Cardiac muscle cell (in vitro differentiated cells and primary cell): Measurements from ENCODE around the gene PDZD2. TPM values are rescaled to one million over a fixed set of nuclear protein-coding genes. Genes with fewer than 3 reads are reported as not detected.

Source experiments
- DNase-seq, 2 donors: peaks; one replicate each; pipeline versions ENCODE4 v3.0.0 to v3.0.0-alpha.2; 2010 to 2017; ENCODE audit warnings: low read depth in 1 of 2, low spot score in 1 of 2
- H3K27ac ChIP-seq: fragments of 200-600 bp; sonication (generic); 2 replicates; pipeline ENCODE4 v1.5.1; 2016
- H3K27me3 ChIP-seq: fragments of 200-600 bp; sonication (generic); 2 replicates; pipeline ENCODE4 v1.6.0; 2016; ENCODE audit warnings: control low read depth
- H3K36me3 ChIP-seq: fragments of 200-600 bp; sonication (generic); 2 replicates; pipeline ENCODE4 v1.5.1; 2016; ENCODE audit warnings: control low read depth
- H3K4me1 ChIP-seq: fragments of 200-600 bp; sonication (generic); 2 replicates; pipeline ENCODE4 v1.8.1; 2017; ENCODE audit warnings: low read depth, mild to moderate bottlenecking, mixed run types
- H3K4me3 ChIP-seq: fragments of 200-600 bp; sonication (generic); 2 replicates; pipeline ENCODE4 v1.5.1; 2016; ENCODE audit warnings: mild to moderate bottlenecking
- H3K9me3 ChIP-seq: fragments of 200-600 bp; sonication (generic); 2 replicates; pipeline ENCODE4 v1.5.1; 2017; ENCODE audit warnings: low read depth, mild to moderate bottlenecking, control low read depth
- polyA plus RNA-seq: library from polyadenylated mRNA; unstranded; fragments of >200 nt; fragmentation: Nextera tagmentation; extraction: Ambion mirVana; gene quantifications from 2 replicates; pipeline ENCODE4 v1.2.1, GENCODE V29; 2016
- total RNA-seq: library from RNA; depleted of rRNA; stranded (reverse); fragments of >200 nt; gene quantifications from 2 replicates; pipeline ENCODE4 v1.2.3, GENCODE V29; 2016
- TF ChIP-seq, protein P1 (sequence below): IDR thresholded peaks from 2 replicates; pipeline ENCODE4 v1.5.1; 2012; ENCODE audit warnings: low read depth, mild to moderate bottlenecking, low read length

Gene PDZD2
- total and polyA plus RNA-seq, 2 experiments from 2014 or later, result 3.0 to 3.5 TPM

DNA sequence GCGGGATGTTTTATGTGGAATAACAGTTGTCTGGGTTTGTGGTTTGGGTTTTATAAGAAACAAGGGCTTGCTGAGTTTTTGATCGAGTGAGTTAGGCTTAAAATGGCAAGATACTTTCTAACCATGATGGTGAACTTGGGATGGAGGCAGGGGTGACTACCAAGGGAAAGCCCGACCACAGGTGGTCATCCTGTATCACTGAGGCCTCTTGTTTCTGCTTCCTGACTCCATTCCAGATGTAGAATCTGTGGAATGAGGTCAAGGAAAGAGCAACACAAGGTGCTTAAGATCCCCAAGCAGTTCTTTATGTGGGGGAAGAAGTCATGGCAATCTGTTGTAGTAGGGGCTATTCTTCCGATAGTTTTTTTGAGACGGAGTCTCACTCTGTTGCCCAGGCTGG, 412.9 kb downstream of the PDZD2 start:
- Histone ChIP-seq H3K36me3 (no peaks in the 10 kb centered on the region), H3K4me1 (peaks cover 9% of the 10 kb centered on the region), H3K27ac (no peak overlapping the region), H3K4me3 (no peak overlapping the region), H3K9me3 (no peaks in the 10 kb centered on the region), H3K27me3 (no peaks in the 10 kb centered on the region)
- TF ChIP-seq, protein P1, sequence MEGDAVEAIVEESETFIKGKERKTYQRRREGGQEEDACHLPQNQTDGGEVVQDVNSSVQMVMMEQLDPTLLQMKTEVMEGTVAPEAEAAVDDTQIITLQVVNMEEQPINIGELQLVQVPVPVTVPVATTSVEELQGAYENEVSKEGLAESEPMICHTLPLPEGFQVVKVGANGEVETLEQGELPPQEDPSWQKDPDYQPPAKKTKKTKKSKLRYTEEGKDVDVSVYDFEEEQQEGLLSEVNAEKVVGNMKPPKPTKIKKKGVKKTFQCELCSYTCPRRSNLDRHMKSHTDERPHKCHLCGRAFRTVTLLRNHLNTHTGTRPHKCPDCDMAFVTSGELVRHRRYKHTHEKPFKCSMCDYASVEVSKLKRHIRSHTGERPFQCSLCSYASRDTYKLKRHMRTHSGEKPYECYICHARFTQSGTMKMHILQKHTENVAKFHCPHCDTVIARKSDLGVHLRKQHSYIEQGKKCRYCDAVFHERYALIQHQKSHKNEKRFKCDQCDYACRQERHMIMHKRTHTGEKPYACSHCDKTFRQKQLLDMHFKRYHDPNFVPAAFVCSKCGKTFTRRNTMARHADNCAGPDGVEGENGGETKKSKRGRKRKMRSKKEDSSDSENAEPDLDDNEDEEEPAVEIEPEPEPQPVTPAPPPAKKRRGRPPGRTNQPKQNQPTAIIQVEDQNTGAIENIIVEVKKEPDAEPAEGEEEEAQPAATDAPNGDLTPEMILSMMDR, result no peak
- DNase-seq, result no peak

DNA sequence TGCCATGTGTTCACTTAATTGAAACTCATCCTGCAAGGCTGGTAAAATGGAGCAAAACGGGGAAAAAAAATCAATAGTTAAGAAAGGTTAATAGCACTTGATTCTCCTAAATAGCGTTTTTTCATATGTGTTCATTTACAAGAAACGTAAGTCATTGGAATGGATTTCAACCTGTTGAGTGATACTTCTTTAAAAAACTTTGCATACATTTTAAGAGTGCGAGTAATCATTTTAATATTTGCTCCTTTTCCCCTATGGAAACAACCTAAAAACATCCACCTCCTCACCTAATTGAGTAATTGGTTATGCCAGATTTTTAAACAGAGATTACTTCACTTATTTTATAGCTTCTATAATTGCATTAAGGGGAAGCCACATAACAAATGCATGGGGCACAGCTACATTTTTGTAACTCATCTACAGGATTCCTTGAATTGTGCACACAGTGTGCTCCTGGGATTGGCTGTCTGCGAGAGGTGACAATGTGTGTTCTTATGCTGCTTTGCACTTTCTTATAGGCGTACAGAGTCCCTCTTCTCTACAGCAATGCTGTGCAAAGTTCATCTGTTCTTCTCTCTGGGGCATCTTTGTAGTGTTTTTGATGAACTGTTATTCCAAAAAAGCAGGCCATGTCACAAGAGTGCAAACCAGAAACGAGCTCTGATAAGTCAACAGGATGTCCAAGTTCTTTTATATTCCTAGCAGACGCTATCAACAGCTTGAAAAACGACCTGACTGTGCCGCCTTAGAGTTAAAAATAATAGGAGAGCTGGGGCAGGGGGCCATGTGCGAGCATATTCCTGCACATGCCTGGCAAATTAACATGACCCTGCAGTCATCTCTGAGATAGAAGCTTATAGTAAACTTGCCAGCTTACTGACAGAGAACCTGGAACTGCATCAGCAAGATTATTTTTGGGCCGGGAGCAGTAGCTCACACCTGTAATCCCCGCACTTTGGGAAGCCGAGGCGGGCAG, 417.2 kb downstream of the PDZD2 start:
- peak in 1 of 2 donors; percentile 17 for DNase-seq
- Histone ChIP-seq H3K36me3 (no peaks in the 10 kb centered on the region), H3K27ac (peak overlapping the region; percentile 40), H3K9me3 (no peaks in the 10 kb centered on the region), H3K4me3 (no peak overlapping the region), H3K4me1 (peaks cover 9% of the 10 kb centered on the region), H3K27me3 (no peaks in the 10 kb centered on the region)
- TF ChIP-seq, protein P1, result no peak

DNA sequence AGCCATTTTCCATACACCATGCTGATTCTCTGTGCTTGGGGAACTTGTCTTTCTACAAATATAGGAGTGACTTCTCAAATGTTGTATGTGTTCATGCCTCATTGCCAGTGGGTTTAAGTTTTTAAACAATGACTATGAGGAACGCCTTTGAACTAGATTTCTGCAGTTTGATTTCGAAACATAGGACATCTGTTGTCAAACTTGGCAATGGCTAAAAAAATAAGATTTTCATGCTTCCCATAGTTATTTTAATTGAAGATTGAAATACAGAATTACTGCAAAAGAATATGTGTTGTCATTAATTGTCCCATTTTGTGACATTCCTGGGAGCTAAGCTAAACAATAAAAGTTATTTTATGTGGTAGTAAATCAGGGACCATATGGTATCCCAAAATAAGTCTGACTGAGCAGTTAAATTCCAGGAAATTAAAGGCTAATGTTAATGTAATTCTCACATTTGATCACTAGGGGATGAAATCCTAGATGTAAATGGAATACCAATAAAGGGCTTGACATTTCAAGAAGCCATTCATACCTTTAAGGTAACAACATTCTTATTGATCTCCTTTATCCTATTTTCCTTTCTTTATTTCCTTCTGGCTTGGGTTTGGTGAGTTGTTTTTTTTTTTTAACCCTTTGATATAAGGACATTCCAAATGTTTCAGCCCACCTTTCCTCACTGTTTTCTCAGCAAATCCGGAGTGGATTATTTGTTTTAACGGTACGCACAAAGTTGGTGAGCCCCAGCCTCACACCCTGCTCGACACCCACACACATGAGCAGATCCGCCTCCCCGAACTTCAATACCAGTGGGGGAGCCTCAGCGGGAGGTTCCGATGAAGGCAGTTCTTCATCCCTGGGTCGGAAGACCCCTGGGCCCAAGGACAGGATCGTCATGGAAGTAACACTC, 418.5 kb downstream of the PDZD2 start:
- TF ChIP-seq, protein P1, result peak; percentile 31
- no peak overlapping the region for H3K4me3 ChIP-seq
- DNase-seq, result peak in 1 of 2 donors; percentile 39
- H3K27ac ChIP-seq, result no peak overlapping the region
- H3K4me1 ChIP-seq, result peaks cover 9% of the 10 kb centered on the region
- H3K36me3 ChIP-seq, result no peaks in the 10 kb centered on the region
- H3K27me3 ChIP-seq, result no peaks in the 10 kb centered on the region
- no peaks in the 10 kb centered on the region for H3K9me3 ChIP-seq

DNA sequence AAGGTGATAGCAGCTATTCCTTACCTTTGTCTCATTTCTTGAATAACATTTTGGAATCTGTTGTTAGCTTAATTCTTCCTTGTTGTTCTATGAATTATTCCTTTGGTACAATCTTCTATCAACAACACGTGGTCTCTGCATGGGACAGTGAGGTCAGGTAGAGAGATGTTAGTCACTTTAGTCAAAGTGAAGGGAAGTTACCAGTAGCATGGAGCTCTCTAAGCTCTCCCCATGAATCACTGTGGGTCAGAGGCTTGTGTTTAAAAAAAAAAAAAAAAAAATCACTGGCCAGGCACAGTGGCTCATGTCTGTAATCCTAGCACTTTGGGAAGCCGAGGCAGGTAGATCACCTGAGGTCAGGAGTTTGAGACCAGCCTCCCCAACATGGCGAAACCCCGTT, 419.2 kb downstream of the PDZD2 start:
- TF ChIP-seq, protein P1, result no peak
- no peaks in the 10 kb centered on the region for H3K9me3 ChIP-seq
- H3K4me1 ChIP-seq, result peaks cover 9% of the 10 kb centered on the region
- H3K27me3 ChIP-seq, result no peaks in the 10 kb centered on the region
- no peak overlapping the region for H3K27ac ChIP-seq
- DNase-seq, result no peak
- H3K4me3 ChIP-seq, result no peak overlapping the region
- no peaks in the 10 kb centered on the region for H3K36me3 ChIP-seq

DNA sequence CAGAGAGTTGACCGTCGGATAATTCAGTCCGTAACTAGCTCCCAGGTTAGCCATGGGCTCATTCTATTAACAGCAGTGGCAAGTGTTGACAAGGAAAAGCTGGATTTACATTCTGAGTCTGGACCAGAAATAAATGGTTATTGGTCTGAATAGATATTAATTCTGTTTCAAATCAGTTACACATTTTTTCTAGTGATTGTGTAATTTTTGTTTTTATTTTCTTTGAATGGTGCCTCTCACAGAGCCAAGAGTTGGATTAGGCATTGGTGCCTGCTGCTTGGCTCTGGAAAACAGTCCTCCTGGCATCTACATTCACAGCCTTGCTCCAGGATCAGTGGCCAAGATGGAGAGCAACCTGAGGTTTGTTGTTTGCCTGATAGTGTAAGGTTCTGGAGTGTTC, 420.1 kb downstream of the PDZD2 start:
- H3K4me1 ChIP-seq, result peaks cover 9% of the 10 kb centered on the region
- H3K36me3 ChIP-seq, result no peaks in the 10 kb centered on the region
- H3K4me3 ChIP-seq, result no peak overlapping the region
- no peaks in the 10 kb centered on the region for H3K27me3 ChIP-seq
- H3K27ac ChIP-seq, result no peak overlapping the region
- TF ChIP-seq, protein P1, result no peak
- no peak for DNase-seq
- H3K9me3 ChIP-seq, result no peaks in the 10 kb centered on the region
